GM10248 (cell line): ENCODE measurements around the gene DDX1.

Experiments used
- CTCF ChIA-PET: fragments of 300-600 bp; sonication (Branson Sonifier 250); formaldehyde crosslinking; extraction: SDS; loops from one replicate; lab custom pipeline; 2021; ENCODE audit warnings: antibody characterized with exemption; lab: Yijun Ruan, JAX
- POLR2A ChIA-PET: fragments of 350-650 bp; sonication (Branson Sonifier 250); formaldehyde crosslinking; extraction: SDS; loops from one replicate; lab custom pipeline; 2020; ENCODE audit warnings: antibody characterized with exemption; lab: Yijun Ruan, JAX
- DNase-seq: peaks from one replicate; pipeline ENCODE4 v3.0.0; 2012; ENCODE audit errors: extremely low spot score
- TF ChIP-seq, protein P1 (sequence below): IDR thresholded peaks from 2 replicates; pipeline ENCODE4 v1.5.1; 2012; ENCODE audit warnings: mild to moderate bottlenecking, low read depth; ENCODE audit errors: extremely low read depth, missing control alignments, control extremely low read depth

Gene DDX1

DNA sequence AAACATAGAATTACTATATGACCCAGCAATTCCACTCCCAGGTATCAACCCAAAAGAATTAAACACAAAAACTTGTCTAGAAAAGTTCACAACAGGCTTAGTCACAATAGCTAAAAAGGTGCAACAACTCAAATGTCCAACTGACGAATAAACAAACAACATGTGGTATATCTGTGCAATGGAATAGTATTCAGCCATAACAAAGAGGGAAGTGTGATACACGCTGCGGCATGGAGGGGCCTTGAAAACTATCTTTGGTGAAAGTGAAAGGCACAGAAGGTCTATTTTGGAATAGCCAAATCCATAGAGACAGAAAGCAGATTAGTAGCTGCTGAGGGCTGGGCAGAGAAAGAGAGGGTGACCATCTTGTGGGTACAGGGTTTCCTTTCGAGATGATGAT, 72.1 kb downstream of the DDX1 start:
- TF ChIP-seq, protein P1, sequence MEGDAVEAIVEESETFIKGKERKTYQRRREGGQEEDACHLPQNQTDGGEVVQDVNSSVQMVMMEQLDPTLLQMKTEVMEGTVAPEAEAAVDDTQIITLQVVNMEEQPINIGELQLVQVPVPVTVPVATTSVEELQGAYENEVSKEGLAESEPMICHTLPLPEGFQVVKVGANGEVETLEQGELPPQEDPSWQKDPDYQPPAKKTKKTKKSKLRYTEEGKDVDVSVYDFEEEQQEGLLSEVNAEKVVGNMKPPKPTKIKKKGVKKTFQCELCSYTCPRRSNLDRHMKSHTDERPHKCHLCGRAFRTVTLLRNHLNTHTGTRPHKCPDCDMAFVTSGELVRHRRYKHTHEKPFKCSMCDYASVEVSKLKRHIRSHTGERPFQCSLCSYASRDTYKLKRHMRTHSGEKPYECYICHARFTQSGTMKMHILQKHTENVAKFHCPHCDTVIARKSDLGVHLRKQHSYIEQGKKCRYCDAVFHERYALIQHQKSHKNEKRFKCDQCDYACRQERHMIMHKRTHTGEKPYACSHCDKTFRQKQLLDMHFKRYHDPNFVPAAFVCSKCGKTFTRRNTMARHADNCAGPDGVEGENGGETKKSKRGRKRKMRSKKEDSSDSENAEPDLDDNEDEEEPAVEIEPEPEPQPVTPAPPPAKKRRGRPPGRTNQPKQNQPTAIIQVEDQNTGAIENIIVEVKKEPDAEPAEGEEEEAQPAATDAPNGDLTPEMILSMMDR = no peak
- POLR2A ChIA-PET = no interaction called here
- DNase-seq = no peak
- CTCF ChIA-PET = no interaction called here

DNA sequence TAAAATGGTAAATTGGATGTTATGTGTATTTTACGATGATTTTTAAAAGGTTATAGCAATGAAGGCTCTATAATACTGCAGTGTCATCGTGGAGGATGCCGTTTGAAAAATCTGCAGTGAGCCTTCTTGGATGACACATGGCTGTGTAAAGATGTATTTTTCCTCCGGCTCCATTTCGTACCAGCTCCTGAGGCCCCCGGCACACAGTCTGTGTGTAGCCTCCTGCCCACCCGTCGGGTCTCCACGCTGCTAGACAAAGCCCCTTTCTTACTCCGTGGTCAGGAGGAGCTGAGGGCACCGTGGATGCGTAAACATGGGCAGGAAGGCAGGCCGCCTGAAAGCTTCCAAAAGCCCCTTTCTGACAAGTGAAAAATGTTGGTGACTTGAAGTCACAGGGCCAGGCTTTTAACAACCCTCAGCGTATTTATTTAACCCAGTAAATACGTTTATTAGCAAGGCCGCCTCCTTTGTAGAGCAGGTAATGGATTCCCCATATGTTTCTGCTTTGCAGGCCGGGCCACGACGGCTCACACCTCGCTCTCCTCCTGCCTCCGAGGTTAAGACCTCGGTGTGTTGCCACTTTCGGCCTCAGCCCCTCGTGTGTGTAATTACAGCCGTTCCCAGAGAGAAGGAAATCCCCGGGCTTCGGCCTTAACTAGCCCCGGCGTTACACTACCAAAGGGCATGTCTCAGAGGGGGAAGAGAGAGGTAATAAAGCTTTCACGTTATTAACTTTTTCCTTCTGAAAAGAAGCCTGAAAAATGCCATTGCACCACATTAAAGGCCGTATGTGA, 72.8 kb downstream of the DDX1 start:
- ChIA-PET POLR2A (no interaction called here), CTCF (no interaction called here)
- TF ChIP-seq, protein P1 = no peak
- no peak for DNase-seq

- no peak for DNase-seq
- CTCF ChIA-PET = no interaction called here
- TF ChIP-seq, protein P1 = no peak
- POLR2A ChIA-PET = no interaction called here
Measured at GRCh38 chr2:15665067-15665942, 73.6 kb downstream of the DDX1 start.

DNA sequence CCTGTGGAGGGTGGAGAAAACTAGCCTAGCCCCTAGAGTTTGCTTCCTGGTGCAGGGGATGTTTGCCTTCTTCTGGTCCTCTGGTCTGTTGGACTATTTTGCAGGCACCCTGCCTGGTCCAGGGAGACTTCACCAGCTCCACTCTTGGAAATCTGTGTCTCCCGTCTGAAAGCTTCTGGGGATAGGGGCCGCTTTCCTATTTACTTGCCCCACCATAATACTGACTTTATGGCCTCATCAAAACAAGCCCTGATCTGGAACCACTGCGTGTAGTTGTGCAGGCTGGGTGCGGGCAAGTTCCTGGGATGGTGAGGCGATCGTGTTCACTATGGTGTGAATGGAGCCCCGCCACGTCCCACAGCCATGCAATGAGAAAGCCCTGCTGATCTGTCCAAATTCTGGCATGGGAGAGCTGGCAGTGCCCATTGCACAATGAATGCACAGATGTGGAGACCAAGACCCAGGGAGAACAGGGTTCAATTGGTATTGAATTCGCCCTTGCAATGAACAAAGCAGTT, 74.3 kb downstream of the DDX1 start:
- TF ChIP-seq, protein P1 = no peak
- CTCF ChIA-PET = no interaction called here

GRCh38 chr2:15666861-15667808, 75.5 kb downstream of the DDX1 start:
- CTCF ChIA-PET = no interaction called here
- TF ChIP-seq, protein P1 = no peak
- POLR2A ChIA-PET = no interaction called here
- DNase-seq = no peak

More for the DNA sequence above, 74.3 kb downstream of the DDX1 start:
- POLR2A ChIA-PET = no interaction called here
- DNase-seq = no peak
